K562 (cell line): ENCODE data around the gene MATN4. TPM values are rescaled to one million over a fixed set of nuclear protein-coding genes. Genes with fewer than 3 reads are reported as not detected.
A peak's percentile ranks its signal among the peaks of the same experiment; 100 is the strongest.

Source experiments
- BRF1 ChIP-seq: IDR thresholded peaks from 3 replicates; pipeline ENCODE4 v1.6.1; 2011; ENCODE audit warnings: borderline replicate concordance, mild to moderate bottlenecking; ENCODE audit not compliant: insufficient read length; ENCODE audit errors: extremely low read depth
- KLF1 ChIP-seq: fragments of 450-650 bp; IDR thresholded peaks from 2 replicates; pipeline ENCODE4 v1.6.1; 2016; ENCODE audit warnings: missing genetic modification characterization, missing compliant biosample characterization
- NFXL1 ChIP-seq: fragments of 450-650 bp; formaldehyde crosslinking; IDR thresholded peaks from 2 replicates; pipeline ENCODE4 v1.4.0; 2021; ENCODE audit warnings: mild to moderate bottlenecking
- SLC30A9 ChIP-seq: fragments of 250-450 bp; sonication (Bioruptor Pico); IDR thresholded peaks from 2 replicates; pipeline ENCODE4 v1.8.0; 2022; ENCODE audit warnings: mild to moderate bottlenecking, moderate library complexity
- TBL1XR1 ChIP-seq, 2 experiments: IDR thresholded peaks; 2 replicates each; pipeline ENCODE4 v1.6.1; 2012; ENCODE audit warnings: improper control_type of control experiment in 2 of 2, low read length in 2 of 2, mild to moderate bottlenecking in 1 of 2
- ZNF197 ChIP-seq: fragments of 200-800 bp; sonication (Bioruptor generic); IDR thresholded peaks from 2 replicates; pipeline ENCODE4 v1.6.1; 2016; ENCODE audit warnings: low read depth, missing genetic modification characterization, missing compliant biosample characterization
- ZNF24 ChIP-seq: fragments of 450-650 bp; IDR thresholded peaks from 2 replicates; pipeline ENCODE4 v1.6.1; 2016
- ZNF274 ChIP-seq: IDR thresholded peaks from 2 replicates; pipeline ENCODE4 v1.6.1; 2011; ENCODE audit warnings: low read depth, mild to moderate bottlenecking, low read length, moderate library complexity, borderline replicate concordance
- ZNF707 ChIP-seq: fragments of 250-450 bp; sonication (Bioruptor Pico); conservative IDR thresholded peaks from 2 replicates; pipeline ENCODE4 v1.8.0; 2022; ENCODE audit warnings: inconsistent platforms, mild to moderate bottlenecking, moderate library complexity
- ZZZ3 ChIP-seq: fragments of 450-650 bp; IDR thresholded peaks from 2 replicates; pipeline ENCODE4 v1.6.1; 2016; ENCODE audit warnings: antibody characterized with exemption, mild to moderate bottlenecking, moderate library complexity
- polyA plus RNA-seq, 8 experiments: library from polyadenylated mRNA; depleted of rRNA in 4 of 8; stranded (reverse) in 5 of 8; unstranded in 3 of 8; fragments of >200 nt; fragmentation: Nextera tagmentation in 2 of 8; fragmentation: Illumina TruSeq in 1 of 8; extraction: Ambion mirVana in 2 of 8; extraction: Trizol in 1 of 8; gene quantifications; 2 replicates each; pipeline versions ENCODE4 v1.2.1 to v1.2.3, GENCODE V29; 2011 to 2014; ENCODE audit warnings: inconsistent platforms in 1 of 8, missing spikeins in 1 of 8
- total RNA-seq, 7 experiments: library from RNA; depleted of rRNA in 6 of 7; stranded (reverse); fragments of >200 nt in 6 of 7; fragmentation: Illumina TruSeq in 2 of 7; extraction: Trizol in 2 of 7; gene quantifications; 2 replicates each; pipeline versions ENCODE4 v1.2.1 to v1.2.3, GENCODE V29; 2011 to 2021; ENCODE audit warnings: low replicate concordance in 1 of 7
- TF ChIP-seq, protein P1 (sequence below): fragments of 450-650 bp; formaldehyde crosslinking; IDR thresholded peaks from 2 replicates; pipeline ENCODE4 v1.4.0; 2020; ENCODE audit warnings: mild to moderate bottlenecking
- TF ChIP-seq, protein P2 (sequence below): sonication (generic); formaldehyde crosslinking; IDR thresholded peaks from 2 replicates; pipeline ENCODE4 v1.8.0; 2022; ENCODE audit warnings: mild to moderate bottlenecking, low read depth, missing genetic modification reagents
- TF ChIP-seq, protein P3 (sequence below): sonication (generic); formaldehyde crosslinking; IDR thresholded peaks from 2 replicates; pipeline ENCODE4 v1.8.0; 2022; ENCODE audit warnings: missing genetic modification reagents, mild to moderate bottlenecking, moderate library complexity, borderline replicate concordance
- TF ChIP-seq, protein P4 (sequence below): fragments of 200-600 bp; sonication (generic); IDR thresholded peaks from one replicate; pipeline ENCODE4 v1.6.1; 2012; ENCODE audit warnings: mild to moderate bottlenecking, low read depth, low read length, inconsistent platforms

The MATN4 gene
- total and polyA plus RNA-seq, 9 of the 15 experiments (the other 6 are each of a cell fraction or from before 2014, with no cell fraction given), result 0.09 TPM; not detected in 8

DNA sequence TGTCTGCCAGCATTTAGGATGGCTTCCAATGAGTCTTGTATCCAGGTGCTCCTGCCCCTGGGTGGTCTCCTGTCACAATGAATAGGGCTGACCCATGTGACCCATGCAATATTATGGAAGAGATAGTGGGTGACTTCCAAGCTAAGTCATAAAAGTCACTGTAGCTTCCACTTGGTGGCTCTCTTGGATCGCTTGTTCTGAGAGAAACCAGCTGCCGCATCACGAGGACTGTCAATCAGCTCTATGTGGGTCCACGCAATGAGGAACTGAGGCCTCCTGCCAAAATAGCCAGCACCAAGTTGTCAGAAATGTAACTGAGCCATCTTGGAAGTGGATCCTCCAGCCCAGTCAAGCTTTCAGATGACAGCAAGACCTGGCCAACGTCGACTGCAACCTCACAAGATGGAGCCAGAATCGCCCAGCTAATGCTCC, 14.9 kb upstream of the MATN4 start (continued):
- TF ChIP-seq BRF1 (no peak), ZZZ3 (no peak), NFXL1 (CRISPR knock-in tag) (no peak), TBL1XR1 (IDR thresholded peaks at IDR 0.05; ENCODE audit: low read length in 2 of 2) (no peak), ZNF24 (no peak), SLC30A9 (no peak), KLF1 (no peak), ZNF707 (CRISPR knock-in tag) (no peak), ZNF197 (no peak), ZNF274 (no peak)
- TF ChIP-seq, protein P1, sequence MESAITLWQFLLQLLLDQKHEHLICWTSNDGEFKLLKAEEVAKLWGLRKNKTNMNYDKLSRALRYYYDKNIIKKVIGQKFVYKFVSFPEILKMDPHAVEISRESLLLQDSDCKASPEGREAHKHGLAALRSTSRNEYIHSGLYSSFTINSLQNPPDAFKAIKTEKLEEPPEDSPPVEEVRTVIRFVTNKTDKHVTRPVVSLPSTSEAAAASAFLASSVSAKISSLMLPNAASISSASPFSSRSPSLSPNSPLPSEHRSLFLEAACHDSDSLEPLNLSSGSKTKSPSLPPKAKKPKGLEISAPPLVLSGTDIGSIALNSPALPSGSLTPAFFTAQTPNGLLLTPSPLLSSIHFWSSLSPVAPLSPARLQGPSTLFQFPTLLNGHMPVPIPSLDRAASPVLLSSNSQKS (CRISPR knock-in tag), result no peak
- TF ChIP-seq, protein P2, sequence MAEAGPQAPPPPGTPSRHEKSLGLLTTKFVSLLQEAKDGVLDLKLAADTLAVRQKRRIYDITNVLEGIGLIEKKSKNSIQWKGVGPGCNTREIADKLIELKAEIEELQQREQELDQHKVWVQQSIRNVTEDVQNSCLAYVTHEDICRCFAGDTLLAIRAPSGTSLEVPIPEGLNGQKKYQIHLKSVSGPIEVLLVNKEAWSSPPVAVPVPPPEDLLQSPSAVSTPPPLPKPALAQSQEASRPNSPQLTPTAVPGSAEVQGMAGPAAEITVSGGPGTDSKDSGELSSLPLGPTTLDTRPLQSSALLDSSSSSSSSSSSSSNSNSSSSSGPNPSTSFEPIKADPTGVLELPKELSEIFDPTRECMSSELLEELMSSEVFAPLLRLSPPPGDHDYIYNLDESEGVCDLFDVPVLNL (CRISPR knock-in tag), result no peak
- TF ChIP-seq, protein P3, sequence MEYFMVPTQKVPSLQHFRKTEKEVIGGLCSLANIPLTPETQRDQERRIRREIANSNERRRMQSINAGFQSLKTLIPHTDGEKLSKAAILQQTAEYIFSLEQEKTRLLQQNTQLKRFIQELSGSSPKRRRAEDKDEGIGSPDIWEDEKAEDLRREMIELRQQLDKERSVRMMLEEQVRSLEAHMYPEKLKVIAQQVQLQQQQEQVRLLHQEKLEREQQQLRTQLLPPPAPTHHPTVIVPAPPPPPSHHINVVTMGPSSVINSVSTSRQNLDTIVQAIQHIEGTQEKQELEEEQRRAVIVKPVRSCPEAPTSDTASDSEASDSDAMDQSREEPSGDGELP, result peak; percentile 83
- TF ChIP-seq, protein P4, sequence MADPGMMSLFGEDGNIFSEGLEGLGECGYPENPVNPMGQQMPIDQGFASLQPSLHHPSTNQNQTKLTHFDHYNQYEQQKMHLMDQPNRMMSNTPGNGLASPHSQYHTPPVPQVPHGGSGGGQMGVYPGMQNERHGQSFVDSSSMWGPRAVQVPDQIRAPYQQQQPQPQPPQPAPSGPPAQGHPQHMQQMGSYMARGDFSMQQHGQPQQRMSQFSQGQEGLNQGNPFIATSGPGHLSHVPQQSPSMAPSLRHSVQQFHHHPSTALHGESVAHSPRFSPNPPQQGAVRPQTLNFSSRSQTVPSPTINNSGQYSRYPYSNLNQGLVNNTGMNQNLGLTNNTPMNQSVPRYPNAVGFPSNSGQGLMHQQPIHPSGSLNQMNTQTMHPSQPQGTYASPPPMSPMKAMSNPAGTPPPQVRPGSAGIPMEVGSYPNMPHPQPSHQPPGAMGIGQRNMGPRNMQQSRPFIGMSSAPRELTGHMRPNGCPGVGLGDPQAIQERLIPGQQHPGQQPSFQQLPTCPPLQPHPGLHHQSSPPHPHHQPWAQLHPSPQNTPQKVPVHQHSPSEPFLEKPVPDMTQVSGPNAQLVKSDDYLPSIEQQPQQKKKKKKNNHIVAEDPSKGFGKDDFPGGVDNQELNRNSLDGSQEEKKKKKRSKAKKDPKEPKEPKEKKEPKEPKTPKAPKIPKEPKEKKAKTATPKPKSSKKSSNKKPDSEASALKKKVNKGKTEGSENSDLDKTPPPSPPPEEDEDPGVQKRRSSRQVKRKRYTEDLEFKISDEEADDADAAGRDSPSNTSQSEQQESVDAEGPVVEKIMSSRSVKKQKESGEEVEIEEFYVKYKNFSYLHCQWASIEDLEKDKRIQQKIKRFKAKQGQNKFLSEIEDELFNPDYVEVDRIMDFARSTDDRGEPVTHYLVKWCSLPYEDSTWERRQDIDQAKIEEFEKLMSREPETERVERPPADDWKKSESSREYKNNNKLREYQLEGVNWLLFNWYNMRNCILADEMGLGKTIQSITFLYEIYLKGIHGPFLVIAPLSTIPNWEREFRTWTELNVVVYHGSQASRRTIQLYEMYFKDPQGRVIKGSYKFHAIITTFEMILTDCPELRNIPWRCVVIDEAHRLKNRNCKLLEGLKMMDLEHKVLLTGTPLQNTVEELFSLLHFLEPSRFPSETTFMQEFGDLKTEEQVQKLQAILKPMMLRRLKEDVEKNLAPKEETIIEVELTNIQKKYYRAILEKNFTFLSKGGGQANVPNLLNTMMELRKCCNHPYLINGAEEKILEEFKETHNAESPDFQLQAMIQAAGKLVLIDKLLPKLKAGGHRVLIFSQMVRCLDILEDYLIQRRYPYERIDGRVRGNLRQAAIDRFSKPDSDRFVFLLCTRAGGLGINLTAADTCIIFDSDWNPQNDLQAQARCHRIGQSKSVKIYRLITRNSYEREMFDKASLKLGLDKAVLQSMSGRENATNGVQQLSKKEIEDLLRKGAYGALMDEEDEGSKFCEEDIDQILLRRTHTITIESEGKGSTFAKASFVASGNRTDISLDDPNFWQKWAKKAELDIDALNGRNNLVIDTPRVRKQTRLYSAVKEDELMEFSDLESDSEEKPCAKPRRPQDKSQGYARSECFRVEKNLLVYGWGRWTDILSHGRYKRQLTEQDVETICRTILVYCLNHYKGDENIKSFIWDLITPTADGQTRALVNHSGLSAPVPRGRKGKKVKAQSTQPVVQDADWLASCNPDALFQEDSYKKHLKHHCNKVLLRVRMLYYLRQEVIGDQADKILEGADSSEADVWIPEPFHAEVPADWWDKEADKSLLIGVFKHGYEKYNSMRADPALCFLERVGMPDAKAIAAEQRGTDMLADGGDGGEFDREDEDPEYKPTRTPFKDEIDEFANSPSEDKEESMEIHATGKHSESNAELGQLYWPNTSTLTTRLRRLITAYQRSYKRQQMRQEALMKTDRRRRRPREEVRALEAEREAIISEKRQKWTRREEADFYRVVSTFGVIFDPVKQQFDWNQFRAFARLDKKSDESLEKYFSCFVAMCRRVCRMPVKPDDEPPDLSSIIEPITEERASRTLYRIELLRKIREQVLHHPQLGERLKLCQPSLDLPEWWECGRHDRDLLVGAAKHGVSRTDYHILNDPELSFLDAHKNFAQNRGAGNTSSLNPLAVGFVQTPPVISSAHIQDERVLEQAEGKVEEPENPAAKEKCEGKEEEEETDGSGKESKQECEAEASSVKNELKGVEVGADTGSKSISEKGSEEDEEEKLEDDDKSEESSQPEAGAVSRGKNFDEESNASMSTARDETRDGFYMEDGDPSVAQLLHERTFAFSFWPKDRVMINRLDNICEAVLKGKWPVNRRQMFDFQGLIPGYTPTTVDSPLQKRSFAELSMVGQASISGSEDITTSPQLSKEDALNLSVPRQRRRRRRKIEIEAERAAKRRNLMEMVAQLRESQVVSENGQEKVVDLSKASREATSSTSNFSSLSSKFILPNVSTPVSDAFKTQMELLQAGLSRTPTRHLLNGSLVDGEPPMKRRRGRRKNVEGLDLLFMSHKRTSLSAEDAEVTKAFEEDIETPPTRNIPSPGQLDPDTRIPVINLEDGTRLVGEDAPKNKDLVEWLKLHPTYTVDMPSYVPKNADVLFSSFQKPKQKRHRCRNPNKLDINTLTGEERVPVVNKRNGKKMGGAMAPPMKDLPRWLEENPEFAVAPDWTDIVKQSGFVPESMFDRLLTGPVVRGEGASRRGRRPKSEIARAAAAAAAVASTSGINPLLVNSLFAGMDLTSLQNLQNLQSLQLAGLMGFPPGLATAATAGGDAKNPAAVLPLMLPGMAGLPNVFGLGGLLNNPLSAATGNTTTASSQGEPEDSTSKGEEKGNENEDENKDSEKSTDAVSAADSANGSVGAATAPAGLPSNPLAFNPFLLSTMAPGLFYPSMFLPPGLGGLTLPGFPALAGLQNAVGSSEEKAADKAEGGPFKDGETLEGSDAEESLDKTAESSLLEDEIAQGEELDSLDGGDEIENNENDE, result no peak
